Measurements from ENCODE around the gene DACT1. TPM values are rescaled to one million over a fixed set of nuclear protein-coding genes. Genes with fewer than 3 reads are reported as not detected.

The DACT1 gene
- polyA plus RNA-seq, 1 experiment: 17.8 TPM

DNA sequence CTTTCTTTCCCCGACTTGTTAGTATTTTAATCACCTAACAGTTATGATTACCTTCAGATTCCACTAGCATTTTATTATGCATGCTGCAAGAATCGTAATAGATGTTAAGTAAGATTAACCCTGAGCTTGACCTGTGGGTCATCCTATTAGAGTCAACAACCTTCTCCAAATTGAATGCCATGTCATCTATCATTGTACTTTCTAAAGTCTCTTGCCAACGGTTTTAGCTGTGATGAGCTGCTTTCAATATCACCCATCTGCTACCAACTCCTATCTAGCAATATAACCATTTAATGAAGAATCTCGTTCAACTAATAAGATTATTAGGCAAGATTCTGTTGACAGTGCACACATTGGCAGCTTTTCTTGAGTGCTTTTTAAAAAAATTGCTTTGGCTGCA, 33.7 kb downstream of the DACT1 start:
- Histone ChIP-seq H3K4me3 (ENCODE audit: low read depth, low read length) (no peak overlapping the region), H3K36me3 (ENCODE audit: control insufficient read depth, insufficient read depth, low read length) (no peaks in the 10 kb centered on the region), H3K27me3 (ENCODE audit: control insufficient read depth, insufficient read depth, low read length) (no peaks in the 10 kb centered on the region)
- no peak for DNase-seq (ENCODE audit: low read depth)
- TF ChIP-seq, protein P1, sequence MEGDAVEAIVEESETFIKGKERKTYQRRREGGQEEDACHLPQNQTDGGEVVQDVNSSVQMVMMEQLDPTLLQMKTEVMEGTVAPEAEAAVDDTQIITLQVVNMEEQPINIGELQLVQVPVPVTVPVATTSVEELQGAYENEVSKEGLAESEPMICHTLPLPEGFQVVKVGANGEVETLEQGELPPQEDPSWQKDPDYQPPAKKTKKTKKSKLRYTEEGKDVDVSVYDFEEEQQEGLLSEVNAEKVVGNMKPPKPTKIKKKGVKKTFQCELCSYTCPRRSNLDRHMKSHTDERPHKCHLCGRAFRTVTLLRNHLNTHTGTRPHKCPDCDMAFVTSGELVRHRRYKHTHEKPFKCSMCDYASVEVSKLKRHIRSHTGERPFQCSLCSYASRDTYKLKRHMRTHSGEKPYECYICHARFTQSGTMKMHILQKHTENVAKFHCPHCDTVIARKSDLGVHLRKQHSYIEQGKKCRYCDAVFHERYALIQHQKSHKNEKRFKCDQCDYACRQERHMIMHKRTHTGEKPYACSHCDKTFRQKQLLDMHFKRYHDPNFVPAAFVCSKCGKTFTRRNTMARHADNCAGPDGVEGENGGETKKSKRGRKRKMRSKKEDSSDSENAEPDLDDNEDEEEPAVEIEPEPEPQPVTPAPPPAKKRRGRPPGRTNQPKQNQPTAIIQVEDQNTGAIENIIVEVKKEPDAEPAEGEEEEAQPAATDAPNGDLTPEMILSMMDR (IDR thresholded peaks at IDR 0.05; ENCODE audit: insufficient read depth, low read depth, low read length): no peak
- POLR2A ChIA-PET: no interaction called here
- CTCF ChIA-PET: no interaction called here

- POLR2A ChIA-PET: no interaction called here
- CTCF ChIA-PET: interaction anchor here (1.2 kb wide), 1 partner anchor 173 kb away, joined by 4 read pairs; no protein-coding TSS in a partner anchor
- TF ChIP-seq, protein P1 (IDR thresholded peaks at IDR 0.05; ENCODE audit: insufficient read depth, low read depth, low read length): no peak
These were observed 36.0 kb downstream of the DACT1 start for GRCh38 chr14:58673722-58674121.

GRCh38 chr14:58677001-58677400, 39.2 kb downstream of the DACT1 start:
- no peaks in the 10 kb centered on the region for H3K27me3 ChIP-seq (ENCODE audit: control insufficient read depth, insufficient read depth, low read length)
- no peaks in the 10 kb centered on the region for H3K36me3 ChIP-seq (ENCODE audit: control insufficient read depth, insufficient read depth, low read length)
- TF ChIP-seq, protein P1 (IDR thresholded peaks at IDR 0.05; ENCODE audit: insufficient read depth, low read depth, low read length): no peak
- POLR2A ChIA-PET: no interaction called here
- no peak for DNase-seq (ENCODE audit: low read depth)
- H3K4me3 ChIP-seq (ENCODE audit: low read depth, low read length): no peak overlapping the region
- CTCF ChIA-PET: interaction anchor here (0.6 kb wide), 1 partner anchor 278 kb away, joined by 3 read pairs; no protein-coding TSS in a partner anchor

More at GRCh38 chr14:58673722-58674121, 36.0 kb downstream of the DACT1 start:
- Histone ChIP-seq H3K4me3 (ENCODE audit: low read depth, low read length) (no peak overlapping the region), H3K36me3 (ENCODE audit: control insufficient read depth, insufficient read depth, low read length) (no peaks in the 10 kb centered on the region), H3K27me3 (ENCODE audit: control insufficient read depth, insufficient read depth, low read length) (no peaks in the 10 kb centered on the region)
- DNase-seq (ENCODE audit: low read depth): no peak

- H3K27me3 ChIP-seq (ENCODE audit: control insufficient read depth, insufficient read depth, low read length): no peaks in the 10 kb centered on the region
- no peak for DNase-seq (ENCODE audit: low read depth)
- TF ChIP-seq, protein P1 (IDR thresholded peaks at IDR 0.05; ENCODE audit: insufficient read depth, low read depth, low read length): no peak
- ChIA-PET POLR2A (no interaction called here), CTCF (interaction anchor here (0.6 kb wide), 1 partner anchor 277 kb away, joined by 3 read pairs; no protein-coding TSS in a partner anchor)
- H3K4me3 ChIP-seq (ENCODE audit: low read depth, low read length): no peak overlapping the region
- no peaks in the 10 kb centered on the region for H3K36me3 ChIP-seq (ENCODE audit: control insufficient read depth, insufficient read depth, low read length)
These were observed 39.8 kb downstream of the DACT1 start for GRCh38 chr14:58677517-58677916.

DNA sequence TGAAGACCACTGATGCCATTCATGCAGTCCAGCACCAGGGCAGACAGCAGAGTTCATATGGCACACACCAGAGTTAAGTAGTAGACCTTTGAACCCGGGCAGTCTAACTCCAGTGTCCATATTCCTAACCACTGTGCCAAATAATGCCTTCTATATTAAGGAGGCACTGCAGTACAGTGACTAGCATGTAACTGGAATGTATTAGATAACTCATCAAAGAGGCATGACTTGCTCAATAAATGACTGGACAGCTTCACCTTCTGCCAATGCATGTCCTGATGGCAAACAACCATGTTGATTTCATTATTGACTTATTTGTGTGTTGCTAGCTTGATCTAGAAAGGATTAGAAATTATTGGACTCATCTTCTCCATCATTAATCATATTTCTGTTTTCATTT, 40.2 kb downstream of the DACT1 start:
- no peak for DNase-seq (ENCODE audit: low read depth)
- Histone ChIP-seq H3K27me3 (ENCODE audit: control insufficient read depth, insufficient read depth, low read length) (no peaks in the 10 kb centered on the region), H3K36me3 (ENCODE audit: control insufficient read depth, insufficient read depth, low read length) (no peaks in the 10 kb centered on the region), H3K4me3 (ENCODE audit: low read depth, low read length) (no peak overlapping the region)
- CTCF ChIA-PET: interaction anchor here (0.6 kb wide), 1 partner anchor 14 kb away, joined by 3 read pairs; no protein-coding TSS in a partner anchor
- POLR2A ChIA-PET: no interaction called here
- TF ChIP-seq, protein P1 (IDR thresholded peaks at IDR 0.05; ENCODE audit: insufficient read depth, low read depth, low read length): no peak
